Measurements from ENCODE around the gene GALNT18. TPM values are rescaled to one million over a fixed set of nuclear protein-coding genes. Genes with fewer than 3 reads are reported as not detected.

GALNT18 gene
- total RNA-seq, 2 donors from 2014 or later, result 5.3 to 7.3 TPM

GRCh38 chr11:11424688-11425087 lies 197.1 kb downstream of the GALNT18 start:
- no peak overlapping the region for H3K4me3 ChIP-seq
- intact Hi-C loops (cut with DNase I), result no loop called here
- no peaks in the 10 kb centered on the region for H3K27me3 ChIP-seq
- DNase-seq (no peak), ATAC-seq (no peak)
- H3K9me3 ChIP-seq, result no peaks in the 10 kb centered on the region
- no peak overlapping the region for H3K27ac ChIP-seq
- H3K36me3 ChIP-seq (replicated peaks in 1 of 2; ENCODE audit: insufficient read depth in 1 of 2, low read depth in 2 of 2), result no peaks in the 10 kb centered on the region
- TF ChIP-seq POLR2A (IDR thresholded peaks at IDR 0.05), result no peak
- TF ChIP-seq CTCF (IDR thresholded peaks at IDR 0.05), result no peak
- WGBS, 2 donors, result 89 to 95% methylated on average over 7 of the region's 7 CpGs
- H3K4me1 ChIP-seq, result peaks cover 13% of the 10 kb centered on the region

GRCh38 chr11:11422411-11423128 lies 199.2 kb downstream of the GALNT18 start:
- ATAC-seq, result no peak

DNA sequence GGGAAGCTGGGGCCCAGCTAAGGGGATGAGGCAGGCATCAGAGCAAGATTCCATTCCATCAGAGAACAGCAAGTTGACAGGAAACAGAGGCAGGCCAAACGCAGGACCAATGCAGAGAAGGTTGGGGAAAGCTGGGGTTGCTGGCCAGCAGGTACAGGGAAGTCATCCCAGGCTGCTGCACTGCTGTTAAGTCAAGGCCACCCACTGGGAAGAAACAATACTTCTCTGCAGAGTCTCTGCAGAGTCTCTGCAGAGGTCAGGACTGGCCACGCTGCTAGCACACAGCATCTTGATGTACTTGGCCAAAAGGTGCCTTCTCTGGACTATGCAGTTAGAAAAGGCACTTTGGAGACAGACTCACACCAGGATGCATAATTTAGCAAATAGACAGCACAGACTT lies 200.3 kb downstream of the GALNT18 start:
- no peaks in the 10 kb centered on the region for H3K9me3 ChIP-seq
- peaks cover 13% of the 10 kb centered on the region for H3K4me1 ChIP-seq
- intact Hi-C loops (cut with DNase I), result no loop called here
- ATAC-seq (no peak), DNase-seq (no peak)
- no peaks in the 10 kb centered on the region for H3K27me3 ChIP-seq
- H3K4me3 ChIP-seq, result no peak overlapping the region
- no peaks in the 10 kb centered on the region for H3K36me3 ChIP-seq (replicated peaks in 1 of 2; ENCODE audit: insufficient read depth in 1 of 2, low read depth in 2 of 2)
- 52% methylated on average over 2 of the region's 2 CpGs; no CpG with 5 or more reads in 1 of the 2 donors for WGBS, 2 donors
- no peak overlapping the region for H3K27ac ChIP-seq
- TF ChIP-seq CTCF (IDR thresholded peaks at IDR 0.05), result no peak
- TF ChIP-seq POLR2A (IDR thresholded peaks at IDR 0.05), result no peak

More at GRCh38 chr11:11422411-11423128, 199.2 kb downstream of the GALNT18 start:
- H3K27ac ChIP-seq, result no peak overlapping the region
- no peak overlapping the region for H3K4me3 ChIP-seq
- 69 to 83% methylated on average over 5 of the region's 5 CpGs for WGBS, 2 donors
- no peaks in the 10 kb centered on the region for H3K36me3 ChIP-seq (replicated peaks in 1 of 2; ENCODE audit: insufficient read depth in 1 of 2, low read depth in 2 of 2)
- intact Hi-C loops (cut with DNase I), result no loop called here
- H3K27me3 ChIP-seq, result no peaks in the 10 kb centered on the region
- H3K4me1 ChIP-seq, result peaks cover 13% of the 10 kb centered on the region
- peak in 1 of 4 donors; percentile 22 for DNase-seq
- H3K9me3 ChIP-seq, result no peaks in the 10 kb centered on the region
- TF ChIP-seq CTCF (IDR thresholded peaks at IDR 0.05), result no peak
- TF ChIP-seq POLR2A (IDR thresholded peaks at IDR 0.05), result no peak

GRCh38 chr11:11420899-11421285 lies 200.9 kb downstream of the GALNT18 start:
- ATAC-seq, result no peak
- no peaks in the 10 kb centered on the region for H3K27me3 ChIP-seq
- H3K36me3 ChIP-seq (replicated peaks in 1 of 2; ENCODE audit: insufficient read depth in 1 of 2, low read depth in 2 of 2), result no peaks in the 10 kb centered on the region
- no peak overlapping the region for H3K27ac ChIP-seq
- DNase-seq, result no peak
- H3K9me3 ChIP-seq, result no peaks in the 10 kb centered on the region
- no peak overlapping the region for H3K4me3 ChIP-seq
- WGBS, 2 donors, result 71 to 77% methylated on average over 5 of the region's 5 CpGs
- no peak for TF ChIP-seq POLR2A (IDR thresholded peaks at IDR 0.05)
- no peak for TF ChIP-seq CTCF (IDR thresholded peaks at IDR 0.05)
- intact Hi-C loops (cut with DNase I), result no loop called here
- H3K4me1 ChIP-seq, result peaks cover 13% of the 10 kb centered on the region

Data from body of pancreas (tissue), 4 donors.